GM21529 (cell line): ENCODE results near the gene ABCB1.
"Not testable (repeated sequence)": the region's sequence is repeated elsewhere in the genome, so short reads cannot be mapped to it uniquely, and the experiment has no call there.

Experiments used
- ATAC-seq: cut with Tn5 transposase; IDR thresholded peaks from one replicate; pipeline ENCODE4 v1.9.1; 2021; ENCODE audit not compliant: unreplicated experiment

ABCB1 gene

DNA sequence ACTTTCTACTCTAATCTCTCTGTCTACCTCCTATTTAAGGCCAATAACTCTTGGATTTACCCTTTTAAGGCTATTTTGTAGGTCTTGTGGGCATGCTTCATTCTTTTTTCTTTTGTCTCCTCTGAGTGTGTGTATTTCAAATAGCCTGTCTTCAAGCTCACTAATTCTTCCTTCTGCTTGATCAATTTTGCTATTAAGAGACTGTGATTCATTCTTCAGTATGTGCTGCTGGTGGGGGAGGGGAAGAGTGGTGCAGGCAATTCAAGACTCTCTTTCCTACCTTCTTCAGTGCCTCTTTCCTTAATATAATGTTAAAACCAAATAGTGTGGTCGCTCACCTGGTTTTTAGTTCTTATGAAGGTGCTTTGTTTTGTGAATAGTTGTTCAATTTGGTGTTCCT lies 20.0 kb downstream of the ABCB1 start:
- no peak for ATAC-seq

DNA sequence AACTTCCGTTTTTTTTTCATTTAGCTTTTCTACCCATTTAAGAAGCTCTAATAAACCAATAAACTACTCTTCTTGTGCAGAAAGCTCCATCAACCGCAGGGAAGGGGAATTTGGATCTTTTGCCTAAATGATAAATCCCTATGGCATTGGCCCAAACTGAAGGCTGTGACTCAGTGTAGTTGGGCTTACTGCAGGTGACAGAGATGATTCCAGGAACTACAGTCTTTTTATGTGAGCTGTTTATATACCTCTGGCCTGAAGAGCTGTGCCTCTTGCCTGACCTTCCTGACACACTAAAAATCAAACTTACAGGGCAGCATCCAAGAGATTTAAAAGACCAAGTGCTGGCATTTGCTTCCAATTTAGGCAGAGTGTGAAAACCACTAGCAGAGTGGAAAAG lies 25.2 kb downstream of the ABCB1 start:
- ATAC-seq: no peak

DNA sequence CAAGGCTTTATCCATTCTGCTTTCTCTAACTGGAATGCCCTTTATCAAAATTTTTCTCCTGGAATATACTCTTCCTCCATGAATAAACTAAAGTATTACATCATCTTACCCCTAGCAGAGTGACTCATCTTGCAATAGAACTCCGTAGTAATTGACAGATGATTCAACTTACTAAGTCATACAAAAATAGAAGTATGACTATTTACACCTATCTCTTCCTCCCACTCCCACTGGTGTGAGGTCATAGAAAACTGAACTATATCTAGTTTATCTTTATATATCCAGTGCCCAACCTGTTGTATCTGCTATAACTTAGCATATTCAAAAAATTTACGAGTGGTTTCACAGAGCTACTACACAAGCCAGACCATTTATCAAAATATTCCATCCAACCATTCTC lies 26.1 kb downstream of the ABCB1 start:
- ATAC-seq: peak; percentile 59

DNA sequence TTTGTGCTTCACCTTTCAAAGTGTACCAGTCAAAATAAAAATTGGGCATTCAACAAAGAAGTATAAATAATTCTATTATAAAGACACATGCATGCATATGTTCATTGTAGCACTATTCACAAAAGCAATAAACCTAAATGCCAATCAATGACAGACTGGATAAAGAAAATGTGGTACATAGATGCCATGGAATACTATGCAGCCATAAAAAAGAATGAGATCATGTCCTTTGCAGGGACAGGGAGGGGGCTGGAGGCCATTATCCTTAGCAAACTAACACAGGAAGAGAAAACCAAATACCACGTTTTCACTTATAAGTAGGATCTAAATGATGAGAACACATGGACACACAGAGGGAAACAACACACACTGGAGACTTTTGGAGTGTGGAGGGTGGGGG lies 28.2 kb downstream of the ABCB1 start:
- ATAC-seq: not testable (repeated sequence)

DNA sequence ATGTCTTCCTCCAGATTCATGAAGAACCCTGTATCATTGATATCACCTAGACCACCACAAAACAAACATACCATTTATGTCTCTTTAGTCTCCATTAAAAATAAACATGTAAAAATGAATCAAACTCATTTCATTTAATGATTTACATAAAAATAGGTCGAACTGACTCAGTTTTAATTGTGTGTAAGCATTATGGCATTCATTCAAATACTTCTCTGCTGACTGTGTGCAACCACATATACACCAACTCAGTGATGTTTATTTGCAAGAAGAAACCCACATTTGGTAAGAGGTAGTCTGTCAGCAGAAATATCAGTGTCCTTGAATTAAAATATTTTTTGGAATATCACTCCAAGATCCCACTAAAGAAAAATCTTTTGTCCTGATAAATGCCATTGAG lies 30.5 kb downstream of the ABCB1 start:
- ATAC-seq: no peak

DNA sequence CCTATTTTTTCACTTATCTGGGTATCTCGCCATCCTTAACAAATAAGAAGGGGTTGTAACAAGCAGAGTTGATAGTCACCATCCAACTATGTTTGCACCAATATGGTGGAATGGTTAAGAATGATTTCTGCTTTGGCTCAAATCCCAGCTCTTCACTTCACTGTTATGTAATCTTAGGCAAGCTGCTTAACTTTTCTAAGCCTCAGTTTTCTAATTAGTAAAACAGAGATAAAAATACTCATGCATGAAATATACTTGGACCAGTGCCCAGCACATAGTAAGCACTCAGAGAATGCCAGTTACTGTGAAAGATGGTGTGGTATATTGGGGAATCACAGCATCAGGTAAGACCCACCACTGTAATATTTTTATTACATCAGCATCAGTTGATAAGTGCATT lies 33.6 kb downstream of the ABCB1 start:
- ATAC-seq: no peak

DNA sequence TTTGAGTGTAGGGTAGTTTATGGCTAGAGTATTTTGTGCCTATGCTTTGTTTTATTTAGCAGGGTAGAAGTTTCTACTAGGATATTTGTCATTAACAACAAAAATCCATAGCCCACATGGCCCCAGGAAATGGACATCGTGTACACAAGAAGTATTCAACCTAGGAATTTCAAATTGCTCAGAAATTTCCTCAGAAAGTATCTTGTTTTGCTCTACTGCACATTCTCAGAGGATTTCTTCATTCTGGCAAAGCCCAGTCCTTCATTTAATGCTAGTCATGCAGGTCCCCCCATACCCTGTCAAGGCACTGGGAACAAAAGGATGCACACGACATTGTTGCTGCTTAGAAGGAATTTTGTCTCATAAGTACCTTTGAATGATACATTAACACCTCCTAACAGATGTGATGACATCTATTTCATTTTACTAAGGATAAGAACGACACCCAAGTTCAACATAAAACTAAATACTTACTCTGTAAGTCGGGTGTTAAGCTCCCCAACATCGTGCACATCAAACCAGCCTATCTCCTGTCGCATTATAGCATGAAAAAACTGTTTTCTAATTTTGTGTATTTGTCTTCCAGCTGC lies 34.3 kb downstream of the ABCB1 start:
- no peak for ATAC-seq

DNA sequence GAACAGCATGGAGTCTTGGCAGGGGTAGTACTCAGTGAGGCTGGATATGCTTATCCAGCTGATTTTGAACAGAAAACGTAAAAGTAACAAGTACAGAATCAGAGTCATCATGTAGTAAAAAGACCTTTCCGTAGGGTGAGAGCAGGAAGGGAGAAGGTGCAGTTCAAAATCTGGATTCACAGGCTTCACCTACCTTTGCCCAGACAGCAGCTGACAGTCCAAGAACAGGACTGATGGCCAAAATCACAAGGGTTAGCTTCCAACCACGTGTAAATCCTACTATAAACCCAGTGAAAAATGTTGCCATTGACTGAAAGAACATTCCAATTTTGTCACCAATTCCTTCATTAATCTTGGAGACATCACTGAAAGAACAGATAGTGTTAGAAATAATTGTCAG lies 34.8 kb downstream of the ABCB1 start:
- ATAC-seq: no peak

DNA sequence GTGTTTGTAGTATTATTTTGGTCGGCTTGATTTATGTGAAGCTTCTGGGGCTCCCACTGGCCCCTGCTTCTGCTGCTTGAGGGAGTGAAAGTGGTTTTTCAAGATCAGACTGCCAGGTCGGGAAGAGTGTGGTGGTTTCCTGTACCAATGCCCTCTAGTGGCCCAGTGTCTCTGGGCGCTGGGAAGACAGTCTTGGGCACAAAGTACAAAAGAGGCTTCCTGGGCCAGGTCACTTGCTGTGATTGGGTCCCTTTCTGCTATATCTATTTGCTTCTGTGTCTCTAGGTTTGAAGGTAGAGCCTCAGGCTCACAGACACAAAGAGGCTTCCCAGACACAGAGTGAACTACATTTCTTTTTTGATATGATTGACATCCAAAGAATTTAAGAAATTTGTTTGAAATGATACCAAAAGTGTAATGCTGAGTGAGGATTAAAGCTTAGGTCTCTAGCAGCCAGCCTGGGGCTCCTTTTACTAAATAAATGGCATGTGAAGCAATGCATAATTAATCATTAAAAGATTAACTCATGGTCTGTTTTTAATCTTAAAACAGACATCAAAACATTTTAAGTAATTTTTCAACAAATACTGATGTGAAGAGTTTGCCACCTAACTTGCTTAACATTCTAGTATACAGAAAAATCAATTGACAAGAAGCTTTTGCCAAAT lies 36.3 kb downstream of the ABCB1 start:
- peak; percentile 83 for ATAC-seq

DNA sequence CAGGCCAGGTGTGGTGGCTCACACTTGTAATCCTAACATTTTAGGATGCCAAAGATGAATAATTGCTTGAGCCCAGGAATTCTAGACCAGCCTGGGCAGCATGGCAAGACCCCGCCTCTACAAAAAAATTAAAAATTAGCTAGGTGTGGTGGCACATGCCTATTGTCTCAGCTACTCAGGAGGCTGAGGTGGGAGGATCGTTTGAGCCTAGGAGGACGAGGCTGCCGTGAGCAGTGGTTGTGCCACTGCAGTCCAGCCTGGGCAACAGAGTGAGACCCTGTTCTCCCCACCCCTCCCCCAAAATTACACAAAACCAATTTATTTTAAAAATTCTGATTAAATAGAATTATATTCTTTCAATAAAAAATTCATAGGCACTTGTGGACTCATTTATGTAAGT lies 39.0 kb downstream of the ABCB1 start:
- no peak for ATAC-seq

DNA sequence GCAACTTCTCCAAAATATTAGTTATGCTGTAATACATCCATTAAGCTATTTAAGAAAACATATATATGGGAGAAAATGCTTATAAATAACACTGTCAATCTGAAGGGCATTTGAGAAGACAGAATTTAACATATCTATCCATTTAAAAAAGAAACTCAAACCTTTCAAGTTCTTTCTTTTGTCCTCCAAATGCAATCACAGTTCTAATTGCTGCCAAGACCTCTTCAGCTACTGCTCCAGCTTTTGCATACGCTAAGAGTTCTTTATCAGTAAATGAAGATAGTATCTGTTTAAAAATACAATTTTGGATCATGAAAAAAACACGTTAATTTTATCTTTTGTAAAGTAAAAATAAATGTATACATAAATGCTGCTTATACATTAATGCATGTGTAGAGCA lies 39.6 kb downstream of the ABCB1 start:
- no peak for ATAC-seq

DNA sequence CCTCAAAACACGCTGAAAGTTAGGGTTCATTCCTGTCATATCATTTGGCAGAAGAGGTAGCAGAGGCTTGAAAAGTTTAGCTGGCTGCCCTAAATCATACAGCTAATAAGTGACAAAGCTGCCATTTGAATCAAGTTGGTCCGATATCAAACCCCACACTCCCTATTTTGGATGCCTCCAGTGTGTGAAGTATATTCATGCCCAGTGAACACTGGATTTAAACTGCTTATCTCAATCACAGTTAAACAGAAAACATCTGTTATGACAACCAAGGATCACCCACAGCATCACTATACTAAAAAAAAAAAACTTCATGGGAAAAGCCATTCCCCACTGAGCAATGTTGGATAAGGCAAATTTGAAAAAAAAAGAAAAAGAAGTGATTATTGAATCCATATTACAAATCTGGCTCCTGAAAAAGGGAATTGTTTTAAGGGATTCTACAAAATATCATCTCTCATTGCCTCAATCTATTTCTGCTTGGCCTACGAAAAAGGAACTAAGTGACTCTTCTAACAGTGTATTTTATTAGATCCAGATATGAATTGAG lies 48.3 kb downstream of the ABCB1 start:
- ATAC-seq: no peak

DNA sequence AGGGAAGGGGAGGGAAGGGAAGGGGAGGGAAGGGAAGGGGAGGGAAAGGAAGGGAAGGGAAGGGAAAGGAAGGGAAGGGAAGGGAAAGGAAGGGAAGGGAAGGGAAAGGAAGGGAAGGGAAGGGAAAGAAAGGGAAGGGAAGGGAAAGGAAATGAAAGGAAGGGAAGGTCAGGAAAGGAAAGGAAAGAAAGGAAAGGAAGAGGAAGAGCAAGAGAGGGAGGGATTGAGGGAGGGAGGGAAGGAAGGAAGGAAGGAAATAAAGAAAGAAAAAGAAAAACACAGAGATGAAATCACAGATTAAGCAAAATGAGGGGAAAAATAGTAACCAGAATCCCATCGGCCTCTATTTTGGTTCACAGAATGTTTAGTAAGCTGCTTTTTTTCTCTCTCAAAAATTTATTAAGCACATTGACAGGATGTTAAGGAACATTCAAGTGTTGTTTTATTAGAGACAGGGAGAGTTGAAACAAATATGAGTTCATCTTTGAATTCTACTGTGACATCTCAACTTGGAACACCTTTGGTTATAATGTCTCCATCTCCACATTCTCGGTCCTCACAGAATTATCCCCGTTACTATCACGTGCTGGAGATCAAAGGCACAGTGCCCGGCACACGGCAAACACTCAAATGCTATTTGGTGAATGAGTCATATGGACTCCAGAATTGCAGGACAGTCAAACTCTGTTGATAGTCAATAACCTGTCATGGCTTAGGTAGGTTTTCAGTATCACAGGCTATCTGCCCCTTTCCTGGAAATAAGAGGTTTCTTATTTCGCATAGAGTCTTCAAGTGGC lies 52.4 kb downstream of the ABCB1 start:
- ATAC-seq: no peak

DNA sequence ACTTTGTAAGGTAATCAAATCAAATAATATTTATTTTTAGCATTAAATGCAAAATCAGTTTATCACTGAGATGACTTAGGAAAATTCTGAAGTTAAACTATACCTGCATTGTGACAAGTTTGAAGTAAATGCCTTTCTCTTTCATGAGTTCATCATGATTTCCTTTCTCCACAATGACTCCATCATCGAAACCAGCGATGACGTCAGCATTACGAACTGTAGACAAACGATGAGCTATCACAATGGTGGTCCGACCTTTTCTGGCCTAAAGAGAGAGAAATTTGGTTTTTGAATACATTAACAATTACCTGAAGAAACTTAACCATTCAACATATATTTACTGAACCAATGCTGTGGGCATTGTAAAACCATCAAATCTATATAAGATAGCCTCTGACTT lies 54.9 kb downstream of the ABCB1 start:
- no peak for ATAC-seq

DNA sequence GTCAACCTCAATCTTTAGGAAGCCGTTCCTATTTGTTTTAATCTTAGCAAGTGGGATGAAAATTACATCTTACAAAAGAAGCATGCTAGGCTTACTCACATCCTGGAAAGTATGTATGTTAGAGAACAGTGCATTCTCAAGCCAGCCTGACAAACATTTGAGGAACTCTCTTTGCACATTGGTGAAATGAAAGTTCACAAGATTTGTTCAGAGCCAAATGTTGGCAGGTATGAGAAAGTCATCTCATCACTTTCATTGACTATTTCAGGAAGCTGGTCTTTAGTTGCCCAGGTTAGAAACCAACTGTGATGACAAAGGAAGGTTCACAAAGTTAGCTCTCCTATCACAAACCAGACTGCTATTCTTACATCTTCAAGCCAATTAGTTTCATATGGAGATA lies 57.1 kb downstream of the ABCB1 start:
- no peak for ATAC-seq

DNA sequence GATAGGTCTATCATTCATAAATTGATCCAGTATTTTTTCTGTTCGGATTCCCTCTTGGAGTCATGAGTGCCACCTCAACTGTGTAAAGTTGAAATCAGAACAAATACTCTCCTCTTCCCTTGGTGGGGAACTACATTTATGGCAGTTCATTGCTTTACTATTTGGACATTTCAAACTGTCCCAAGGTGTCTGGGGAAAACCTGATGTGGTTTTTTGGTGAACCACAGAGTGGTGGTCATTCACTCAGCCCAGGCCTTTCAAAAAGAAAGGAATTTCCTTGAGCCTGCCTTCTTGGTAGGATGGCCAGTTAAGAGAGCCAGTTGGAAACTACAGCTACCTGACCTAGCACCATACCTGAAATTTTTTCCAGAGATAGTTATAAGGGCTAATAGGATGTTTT lies 59.0 kb downstream of the ABCB1 start:
- ATAC-seq: no peak

DNA sequence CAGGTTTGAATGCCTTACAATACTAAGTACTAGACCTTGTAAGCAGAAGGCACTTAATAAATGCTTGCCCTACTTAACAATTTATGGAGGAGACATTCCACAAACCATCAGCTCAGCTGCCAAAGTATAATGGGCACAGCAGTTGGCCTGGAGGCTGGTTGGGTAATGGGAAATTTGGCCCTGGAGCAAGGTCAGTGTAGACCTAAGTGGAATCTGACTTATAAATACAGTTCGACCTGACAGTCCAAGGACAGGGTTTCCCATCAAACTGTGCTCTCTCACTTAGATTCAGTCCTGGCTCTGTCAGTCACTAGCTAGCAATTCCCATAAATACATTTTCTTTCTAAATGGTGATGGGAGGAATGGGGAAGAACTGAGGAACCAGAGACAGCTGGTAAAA lies 62.6 kb downstream of the ABCB1 start:
- ATAC-seq: no peak

DNA sequence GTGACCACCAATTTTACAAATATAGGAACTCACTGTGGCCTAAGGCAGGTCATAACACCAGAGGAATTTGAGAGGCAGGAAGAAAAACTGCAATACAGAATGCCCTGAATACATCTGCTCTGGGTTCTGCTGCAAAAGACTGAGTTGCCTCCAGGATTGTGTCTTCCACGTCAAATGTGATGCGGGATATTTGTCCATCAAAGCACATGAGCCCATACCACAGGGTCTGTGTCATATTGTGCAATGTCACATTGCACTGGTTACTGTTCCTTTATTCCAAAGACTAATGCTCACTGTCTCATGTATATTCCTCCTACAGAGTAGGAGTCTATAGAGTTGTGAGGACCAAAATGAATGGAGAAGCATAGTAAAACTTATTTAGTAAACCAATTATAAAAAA lies 66.6 kb downstream of the ABCB1 start:
- ATAC-seq: no peak

DNA sequence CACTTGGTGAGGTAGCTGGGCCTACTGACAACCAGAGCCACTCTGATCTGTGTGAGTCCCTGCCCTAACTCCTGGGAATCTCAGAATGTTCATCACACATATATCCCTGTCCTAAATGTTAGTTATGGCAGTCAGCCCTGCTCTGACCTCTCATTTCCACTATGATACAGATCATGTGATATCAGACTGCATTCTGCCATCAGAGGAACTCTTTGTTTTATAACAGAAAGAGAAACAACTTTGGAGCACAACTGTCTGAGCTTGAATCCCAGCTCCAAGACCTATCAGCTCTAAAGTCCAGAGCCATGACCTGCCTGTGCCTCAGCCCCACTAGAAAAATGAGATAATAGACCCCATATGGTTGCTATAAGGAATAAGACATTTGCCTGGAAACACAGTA lies 70.6 kb downstream of the ABCB1 start:
- ATAC-seq: no peak

DNA sequence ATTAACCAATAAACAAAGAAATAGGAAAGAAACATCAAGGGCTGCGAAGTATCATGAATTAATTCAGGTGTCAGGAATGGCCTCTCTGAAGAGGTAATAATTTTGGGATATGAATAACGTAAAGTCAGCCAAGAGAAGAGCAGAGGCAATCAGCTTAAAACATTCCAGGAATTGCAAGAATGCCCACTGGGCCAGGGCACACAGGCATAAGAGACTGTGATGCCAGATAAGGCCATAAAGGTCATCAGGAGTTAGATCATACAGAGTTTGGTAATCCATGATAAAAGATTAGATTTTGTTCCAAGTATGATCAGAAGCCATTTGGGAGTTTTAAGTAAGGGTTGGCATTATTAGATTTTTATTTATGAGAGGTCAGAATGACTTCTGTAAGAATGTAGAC lies 72.0 kb downstream of the ABCB1 start:
- no peak for ATAC-seq

DNA sequence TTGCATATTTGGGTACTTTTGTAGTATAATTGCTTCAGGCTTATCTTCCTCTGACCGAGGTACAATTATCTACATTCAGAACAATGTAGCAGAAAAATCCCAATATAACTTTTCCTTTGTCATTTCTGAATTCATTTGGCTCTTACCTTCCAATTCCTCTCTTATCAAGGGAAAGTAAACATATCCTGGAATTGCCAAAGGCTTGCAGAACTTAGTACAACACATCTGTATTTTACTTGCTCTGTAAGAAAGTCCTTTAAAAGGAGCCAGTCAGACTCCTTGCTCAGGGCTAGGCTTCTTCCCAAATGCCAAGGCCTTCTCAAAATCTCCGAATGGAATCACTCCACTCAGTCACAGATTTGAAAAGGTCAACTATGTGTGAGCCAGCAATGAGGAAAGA lies 81.9 kb downstream of the ABCB1 start:
- no peak for ATAC-seq

DNA sequence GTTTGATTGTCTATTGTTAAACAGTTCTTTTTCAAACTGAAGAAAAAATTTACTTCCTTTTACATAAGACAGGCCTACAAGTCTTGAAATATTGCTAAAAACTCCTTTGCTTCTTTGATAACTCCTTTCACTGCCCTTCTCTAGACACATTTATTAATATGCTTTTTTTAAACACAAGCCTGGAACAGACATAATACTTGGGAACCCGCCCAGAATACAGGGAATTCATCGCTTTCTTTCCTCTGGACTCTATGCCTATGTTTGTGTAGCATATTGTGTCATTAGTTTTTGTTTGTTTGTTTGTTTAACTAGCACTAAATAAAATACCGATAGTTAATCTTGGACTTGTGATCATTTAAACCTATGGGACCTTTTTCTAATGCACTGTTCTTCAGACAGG lies 82.8 kb downstream of the ABCB1 start:
- no peak for ATAC-seq
